ENCODE results near the gene TAF9B. TPM values are rescaled to one million over a fixed set of nuclear protein-coding genes. Genes with fewer than 3 reads are reported as not detected.
"Not testable (repeated sequence)": the region's sequence is repeated elsewhere in the genome, so short reads cannot be mapped to it uniquely, and the experiment has no call there.

TAF9B gene
- polyA plus RNA-seq, 1 donor from 2014 or later = 49.1 TPM

DNA sequence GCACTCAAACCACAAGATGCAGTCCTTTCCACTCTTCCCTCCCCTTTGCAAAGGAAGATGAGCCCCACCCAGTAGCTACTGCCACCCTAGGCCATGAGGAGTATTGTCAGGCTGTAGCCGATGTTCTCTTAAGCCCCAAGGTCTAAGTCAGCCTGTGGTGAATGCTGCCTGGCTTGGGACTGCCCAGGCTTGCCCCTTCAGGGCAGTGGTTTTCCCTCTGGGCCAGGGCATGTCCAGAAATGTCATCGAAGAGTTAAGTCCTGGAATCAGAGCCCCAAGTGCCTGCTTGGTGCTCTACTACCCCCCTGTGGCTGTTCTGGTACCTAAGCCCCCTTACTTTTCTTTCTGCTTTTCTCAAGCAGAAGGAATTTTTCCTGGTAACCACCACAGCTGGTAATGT, 47.2 kb downstream of the TAF9B start:
- TF ChIP-seq EP300 (conservative IDR thresholded peaks at IDR 0.05; ENCODE audit: poor library complexity, severe bottlenecking) = no peak
- no peak for TF ChIP-seq SMC3 (conservative IDR thresholded peaks at IDR 0.05; ENCODE audit: poor library complexity)
- no peak for TF ChIP-seq RAD21 (conservative IDR thresholded peaks at IDR 0.05)
- TF ChIP-seq, protein P1, sequence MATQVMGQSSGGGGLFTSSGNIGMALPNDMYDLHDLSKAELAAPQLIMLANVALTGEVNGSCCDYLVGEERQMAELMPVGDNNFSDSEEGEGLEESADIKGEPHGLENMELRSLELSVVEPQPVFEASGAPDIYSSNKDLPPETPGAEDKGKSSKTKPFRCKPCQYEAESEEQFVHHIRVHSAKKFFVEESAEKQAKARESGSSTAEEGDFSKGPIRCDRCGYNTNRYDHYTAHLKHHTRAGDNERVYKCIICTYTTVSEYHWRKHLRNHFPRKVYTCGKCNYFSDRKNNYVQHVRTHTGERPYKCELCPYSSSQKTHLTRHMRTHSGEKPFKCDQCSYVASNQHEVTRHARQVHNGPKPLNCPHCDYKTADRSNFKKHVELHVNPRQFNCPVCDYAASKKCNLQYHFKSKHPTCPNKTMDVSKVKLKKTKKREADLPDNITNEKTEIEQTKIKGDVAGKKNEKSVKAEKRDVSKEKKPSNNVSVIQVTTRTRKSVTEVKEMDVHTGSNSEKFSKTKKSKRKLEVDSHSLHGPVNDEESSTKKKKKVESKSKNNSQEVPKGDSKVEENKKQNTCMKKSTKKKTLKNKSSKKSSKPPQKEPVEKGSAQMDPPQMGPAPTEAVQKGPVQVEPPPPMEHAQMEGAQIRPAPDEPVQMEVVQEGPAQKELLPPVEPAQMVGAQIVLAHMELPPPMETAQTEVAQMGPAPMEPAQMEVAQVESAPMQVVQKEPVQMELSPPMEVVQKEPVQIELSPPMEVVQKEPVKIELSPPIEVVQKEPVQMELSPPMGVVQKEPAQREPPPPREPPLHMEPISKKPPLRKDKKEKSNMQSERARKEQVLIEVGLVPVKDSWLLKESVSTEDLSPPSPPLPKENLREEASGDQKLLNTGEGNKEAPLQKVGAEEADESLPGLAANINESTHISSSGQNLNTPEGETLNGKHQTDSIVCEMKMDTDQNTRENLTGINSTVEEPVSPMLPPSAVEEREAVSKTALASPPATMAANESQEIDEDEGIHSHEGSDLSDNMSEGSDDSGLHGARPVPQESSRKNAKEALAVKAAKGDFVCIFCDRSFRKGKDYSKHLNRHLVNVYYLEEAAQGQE (IDR thresholded peaks at IDR 0.05; ENCODE audit: borderline replicate concordance) = no peak
- no peak for TF ChIP-seq MXI1 (conservative IDR thresholded peaks at IDR 0.05; ENCODE audit: poor library complexity, severe bottlenecking)
- no peak for TF ChIP-seq EZH2 (IDR thresholded peaks at IDR 0.05; ENCODE audit: borderline replicate concordance, insufficient read depth, low read length, poor library complexity, severe bottlenecking)
- no peak for TF ChIP-seq TAF1 (IDR thresholded peaks at IDR 0.05; ENCODE audit: low read depth)
- TF ChIP-seq POLR2AphosphoS5 (IDR thresholded peaks at IDR 0.05) = no peak
- TF ChIP-seq, protein P2, sequence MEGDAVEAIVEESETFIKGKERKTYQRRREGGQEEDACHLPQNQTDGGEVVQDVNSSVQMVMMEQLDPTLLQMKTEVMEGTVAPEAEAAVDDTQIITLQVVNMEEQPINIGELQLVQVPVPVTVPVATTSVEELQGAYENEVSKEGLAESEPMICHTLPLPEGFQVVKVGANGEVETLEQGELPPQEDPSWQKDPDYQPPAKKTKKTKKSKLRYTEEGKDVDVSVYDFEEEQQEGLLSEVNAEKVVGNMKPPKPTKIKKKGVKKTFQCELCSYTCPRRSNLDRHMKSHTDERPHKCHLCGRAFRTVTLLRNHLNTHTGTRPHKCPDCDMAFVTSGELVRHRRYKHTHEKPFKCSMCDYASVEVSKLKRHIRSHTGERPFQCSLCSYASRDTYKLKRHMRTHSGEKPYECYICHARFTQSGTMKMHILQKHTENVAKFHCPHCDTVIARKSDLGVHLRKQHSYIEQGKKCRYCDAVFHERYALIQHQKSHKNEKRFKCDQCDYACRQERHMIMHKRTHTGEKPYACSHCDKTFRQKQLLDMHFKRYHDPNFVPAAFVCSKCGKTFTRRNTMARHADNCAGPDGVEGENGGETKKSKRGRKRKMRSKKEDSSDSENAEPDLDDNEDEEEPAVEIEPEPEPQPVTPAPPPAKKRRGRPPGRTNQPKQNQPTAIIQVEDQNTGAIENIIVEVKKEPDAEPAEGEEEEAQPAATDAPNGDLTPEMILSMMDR (IDR thresholded peaks at IDR 0.05; ENCODE audit: poor library complexity, severe bottlenecking) = no peak
- H3K27me3 ChIP-seq (ENCODE audit: insufficient read depth, low read depth, low read length) = no peaks in the 10 kb centered on the region
- no peaks in the 10 kb centered on the region for H3K36me3 ChIP-seq (ENCODE audit: insufficient read depth, low read length)
- no peak overlapping the region for H2AFZ ChIP-seq (ENCODE audit: low read depth, low read length)
- H3F3A ChIP-seq (ENCODE audit: insufficient read depth, low read length, poor library complexity, severe bottlenecking) = no peaks in the 10 kb centered on the region
- no peaks in the 10 kb centered on the region for H3K79me2 ChIP-seq (replicated peaks; ENCODE audit: insufficient read depth, low read length)
- H3K9me3 ChIP-seq (ENCODE audit: low read length) = no peaks in the 10 kb centered on the region
- H3K4me3 ChIP-seq (ENCODE audit: low read length) = no peak overlapping the region
- no peaks in the 10 kb centered on the region for H4K20me1 ChIP-seq (ENCODE audit: insufficient read depth)
- no peaks in the 10 kb centered on the region for H3K9me2 ChIP-seq (ENCODE audit: insufficient read depth, low read length)
- no peak overlapping the region for H3K4me2 ChIP-seq (ENCODE audit: low read length)
- no peak overlapping the region for H3K27ac ChIP-seq (ENCODE audit: low read length)
- H3K9ac ChIP-seq (ENCODE audit: low read length) = no peak overlapping the region

DNA sequence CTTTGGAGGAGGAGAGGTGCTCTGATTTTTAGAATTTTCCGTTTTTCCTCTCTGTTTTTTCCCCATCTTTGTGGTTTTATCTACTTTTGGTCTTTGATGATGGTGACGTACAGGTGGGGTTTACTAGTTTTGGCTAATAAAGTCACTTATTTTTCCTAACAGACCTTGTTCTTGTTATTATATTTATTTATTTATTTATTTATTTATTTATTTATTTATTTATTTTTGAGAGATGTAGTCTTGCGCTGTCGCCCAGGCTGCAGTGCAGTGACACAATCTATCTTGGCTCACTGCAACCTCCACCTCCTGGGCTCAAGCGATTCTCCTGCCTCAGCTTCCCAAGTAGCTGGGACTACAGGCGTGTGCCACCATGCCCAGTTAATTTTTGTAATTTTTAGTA, 58.0 kb downstream of the TAF9B start:
- not testable (repeated sequence) for H2AFZ ChIP-seq (ENCODE audit: low read depth, low read length); H3K79me2 ChIP-seq (replicated peaks; ENCODE audit: insufficient read depth, low read length); H3K9me3 ChIP-seq (ENCODE audit: low read length); H3K4me3 ChIP-seq (ENCODE audit: low read length); H3K4me2 ChIP-seq (ENCODE audit: low read length); H3F3A ChIP-seq (ENCODE audit: insufficient read depth, low read length, poor library complexity, severe bottlenecking); H4K20me1 ChIP-seq (ENCODE audit: insufficient read depth); H3K36me3 ChIP-seq (ENCODE audit: insufficient read depth, low read length); H3K27me3 ChIP-seq (ENCODE audit: insufficient read depth, low read depth, low read length); H3K27ac ChIP-seq (ENCODE audit: low read length); H3K9me2 ChIP-seq (ENCODE audit: insufficient read depth, low read length); H3K9ac ChIP-seq (ENCODE audit: low read length)

Other genes with a start within 250 kb of the TAF9B start
- gene MAGT1, start 244.2 kb downstream of the TAF9B start, polyA plus RNA-seq = 2.5 and 3.6 TPM in 2 replicates
- 1,191 and 1,214 TPM in 2 replicates for gene COX7B, start 240.2 kb downstream of the TAF9B start, polyA plus RNA-seq
- 4.9 and 6.2 TPM in 2 replicates for gene ATP7A, start 229.0 kb downstream of the TAF9B start, polyA plus RNA-seq
- not detected in 2 replicates for gene PGAM4, start 170.0 kb downstream of the TAF9B start, polyA plus RNA-seq
- gene PGK1, start 35.4 kb downstream of the TAF9B start, polyA plus RNA-seq = 381 and 425 TPM in 2 replicates
- not detected in 2 replicates for gene CYSLTR1, start 188.0 kb upstream of the TAF9B start, polyA plus RNA-seq

Measured in neural cell (in vitro differentiated cells).